Eye (tissue), 1 donor: ENCODE results near the gene PI4KA.
"Not testable (repeated sequence)": the region's sequence is repeated elsewhere in the genome, so short reads cannot be mapped to it uniquely, and the experiment has no call there.

Experiments
- DNase-seq: peaks from one replicate; pipeline ENCODE4 v3.0.0-alpha.2; 2015

PI4KA gene

GRCh38 chr22:20662524-20663036, 196.0 kb downstream of the PI4KA start:
- not testable (repeated sequence) for DNase-seq

- DNase-seq = no peak
Measured at GRCh38 chr22:20661473-20661872, 197.1 kb downstream of the PI4KA start.

GRCh38 chr22:20660441-20661054, 198.1 kb downstream of the PI4KA start:
- DNase-seq = no peak

- no peak for DNase-seq
Measured at GRCh38 chr22:20659920-20660319, 198.7 kb downstream of the PI4KA start.

- no peak for DNase-seq
Measured at GRCh38 chr22:20659258-20659657, 199.4 kb downstream of the PI4KA start.

- DNase-seq = no peak
Measured at GRCh38 chr22:20658433-20659222, 200.0 kb downstream of the PI4KA start.

- no peak for DNase-seq
Measured at GRCh38 chr22:20657963-20658362, 200.6 kb downstream of the PI4KA start.
